ENCODE results near the gene SFTPD.

SFTPD gene

DNA sequence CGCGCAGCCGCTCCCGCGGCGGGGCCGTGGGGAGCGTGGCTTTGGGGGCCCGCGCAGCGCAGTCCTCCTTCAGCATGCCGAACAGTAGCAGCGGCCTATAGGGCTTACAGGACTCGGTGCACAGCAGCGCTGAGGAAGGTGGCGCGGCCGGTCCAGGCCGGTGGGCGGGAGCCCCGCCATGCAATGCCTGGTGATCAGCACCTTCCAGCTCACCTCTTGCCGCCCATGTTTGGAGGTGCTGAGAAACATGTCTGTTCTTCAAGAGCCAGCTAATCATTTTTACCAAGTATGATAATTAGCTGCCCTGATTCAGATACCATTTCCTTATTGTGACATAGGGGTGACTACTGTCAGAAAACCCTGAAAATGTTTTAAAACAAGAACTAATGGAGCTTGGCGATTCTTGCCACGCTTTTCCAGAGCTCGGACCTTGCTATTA lies 33.5 kb upstream of the SFTPD start:
- Histone ChIP-seq H3K9me3 (ENCODE audit: control insufficient read depth in 5 of 5, low read length in 5 of 5) (no peaks in the 10 kb centered on the region), H3K4me3 (ENCODE audit: low read depth in 1 of 5, low read length in 5 of 5) (peak overlapping the region in 4 of 5 donors; percentile 69 to 89 (median 78)), H3K4me1 (ENCODE audit: control insufficient read depth in 5 of 5, insufficient read depth in 5 of 5, low read length in 5 of 5) (peaks cover 0 to 22% (median 14%) of the 10 kb centered on the region in 5 donors), H3K27ac (ENCODE audit: low read depth, low read length) (no peak overlapping the region), H3K36me3 (ENCODE audit: control insufficient read depth in 5 of 5, insufficient read depth in 5 of 5, low read length in 5 of 5) (no peaks in the 10 kb centered on the region), H3K9ac (ENCODE audit: low read length in 5 of 5) (peak overlapping the region in 1 of 5 donors; percentile 53), H3K27me3 (ENCODE audit: control insufficient read depth in 5 of 5, insufficient read depth in 4 of 5, low read length in 5 of 5) (peaks cover 0 to 26% (median 6%) of the 10 kb centered on the region in 5 donors)

DNA sequence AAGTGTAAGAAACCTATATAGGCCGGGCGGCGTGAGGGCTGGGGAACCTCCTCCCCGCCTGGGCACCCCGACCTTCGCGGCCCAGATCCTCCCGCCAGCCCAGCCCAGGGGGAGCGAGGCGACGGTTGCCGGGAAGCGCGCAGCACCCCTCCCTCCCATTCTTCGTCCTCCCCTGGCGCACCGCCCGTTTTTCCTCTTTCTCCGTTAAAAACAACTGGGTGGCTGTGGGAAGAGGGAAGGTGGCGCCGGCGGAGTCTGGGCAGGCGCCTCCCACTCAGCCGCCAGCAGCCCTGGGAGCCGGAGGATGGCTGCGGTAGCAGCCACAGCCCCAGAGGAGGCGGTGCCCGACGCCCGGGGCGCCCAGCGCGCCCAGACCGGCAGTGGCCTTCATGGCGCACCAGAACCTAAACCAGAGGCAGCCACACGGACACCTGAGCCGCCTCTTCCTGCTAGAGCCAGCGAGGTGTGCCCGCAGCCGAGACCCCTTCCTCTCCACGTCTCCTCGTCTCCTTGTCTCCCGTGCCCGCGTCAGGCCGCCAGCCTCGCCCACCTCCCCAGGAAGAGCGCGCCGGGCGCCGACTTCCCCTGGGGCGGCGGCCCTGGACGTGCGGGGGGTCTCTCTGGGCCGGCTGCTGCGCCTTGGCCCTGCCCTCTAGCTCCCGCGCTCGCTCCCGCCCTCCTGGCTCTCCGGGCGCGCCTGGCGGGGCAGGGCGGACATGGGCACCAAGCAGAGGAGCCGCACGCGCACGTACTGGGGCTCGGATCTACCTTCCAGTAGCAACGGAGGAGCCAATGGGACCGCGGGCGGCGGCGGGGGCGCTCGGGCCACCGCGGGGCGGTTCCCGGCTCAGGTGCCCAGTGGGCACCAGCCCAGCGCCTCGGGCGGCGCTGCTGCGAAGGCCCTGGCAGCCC lies 32.8 kb upstream of the SFTPD start:
- Histone ChIP-seq H3K27ac (ENCODE audit: low read depth, low read length) (no peak overlapping the region), H3K9ac (ENCODE audit: low read length in 5 of 5) (peak overlapping the region in 3 of 5 donors; percentile 37 to 68 (median 53)), H3K4me1 (ENCODE audit: control insufficient read depth in 5 of 5, insufficient read depth in 5 of 5, low read length in 5 of 5) (peaks cover 0 to 22% (median 14%) of the 10 kb centered on the region in 5 donors), H3K36me3 (ENCODE audit: control insufficient read depth in 5 of 5, insufficient read depth in 5 of 5, low read length in 5 of 5) (no peaks in the 10 kb centered on the region), H3K9me3 (ENCODE audit: control insufficient read depth in 5 of 5, low read length in 5 of 5) (no peaks in the 10 kb centered on the region), H3K27me3 (ENCODE audit: control insufficient read depth in 5 of 5, insufficient read depth in 4 of 5, low read length in 5 of 5) (peaks cover 0 to 26% (median 6%) of the 10 kb centered on the region in 5 donors), H3K4me3 (ENCODE audit: low read depth in 1 of 5, low read length in 5 of 5) (peak overlapping the region in 4 of 5 donors; percentile 69 to 89 (median 78))

- Histone ChIP-seq H3K9ac (ENCODE audit: low read length in 5 of 5) (no peak overlapping the region), H3K4me3 (ENCODE audit: low read depth in 1 of 5, low read length in 5 of 5) (no peak overlapping the region), H3K27me3 (ENCODE audit: control insufficient read depth in 5 of 5, insufficient read depth in 4 of 5, low read length in 5 of 5) (peaks cover 0 to 24% (median 5%) of the 10 kb centered on the region in 5 donors), H3K9me3 (ENCODE audit: control insufficient read depth in 5 of 5, low read length in 5 of 5) (peaks cover 0 to 2% (median 0%) of the 10 kb centered on the region in 5 donors), H3K36me3 (ENCODE audit: control insufficient read depth in 5 of 5, insufficient read depth in 5 of 5, low read length in 5 of 5) (no peaks in the 10 kb centered on the region), H3K27ac (ENCODE audit: low read depth, low read length) (no peak overlapping the region), H3K4me1 (ENCODE audit: control insufficient read depth in 5 of 5, insufficient read depth in 5 of 5, low read length in 5 of 5) (peaks cover 0 to 22% (median 14%) of the 10 kb centered on the region in 5 donors)
Measured at GRCh38 chr10:79980711-79981110, 31.8 kb upstream of the SFTPD start.

DNA sequence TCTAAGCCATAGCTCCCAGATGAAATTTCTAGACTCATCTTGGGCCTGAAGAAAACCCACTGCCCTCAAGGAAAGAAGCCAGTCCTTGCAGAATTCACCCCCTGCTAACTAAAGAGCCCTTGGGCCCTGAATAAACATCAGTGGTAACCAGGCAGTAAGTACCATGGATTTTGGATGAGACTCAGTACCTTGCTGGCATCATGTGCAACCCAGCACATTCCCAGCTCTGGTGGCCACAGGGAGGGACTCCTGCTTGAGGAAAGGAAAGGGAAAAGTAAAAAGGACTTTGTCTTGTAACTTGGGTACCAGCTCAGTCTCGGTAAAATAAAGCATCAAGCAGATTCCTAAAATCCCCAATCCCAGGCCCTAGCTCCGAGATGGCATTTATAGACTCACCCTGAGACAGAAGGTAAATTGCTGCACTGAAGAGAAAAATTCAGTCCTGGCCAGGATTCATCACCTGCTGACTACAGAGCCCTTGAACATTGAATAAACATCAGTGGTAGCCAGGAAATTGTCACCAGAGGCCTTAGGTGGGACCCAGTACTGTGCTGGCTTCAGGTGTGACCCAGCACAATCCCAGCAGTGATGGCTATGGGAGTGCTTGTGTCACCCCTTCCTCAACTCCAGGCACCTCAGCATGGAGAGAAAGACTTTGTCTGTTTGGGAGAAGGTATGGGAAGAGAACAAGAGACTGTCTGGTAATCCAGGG lies 31.2 kb upstream of the SFTPD start:
- H3K27me3 ChIP-seq (ENCODE audit: control insufficient read depth in 5 of 5, insufficient read depth in 4 of 5, low read length in 5 of 5) = peaks cover 0 to 22% (median 5%) of the 10 kb centered on the region in 5 donors
- peaks cover 0 to 2% (median 0%) of the 10 kb centered on the region in 5 donors for H3K9me3 ChIP-seq (ENCODE audit: control insufficient read depth in 5 of 5, low read length in 5 of 5)
- H3K27ac ChIP-seq (ENCODE audit: low read depth, low read length) = no peak overlapping the region
- no peaks in the 10 kb centered on the region for H3K36me3 ChIP-seq (ENCODE audit: control insufficient read depth in 5 of 5, insufficient read depth in 5 of 5, low read length in 5 of 5)
- peaks cover 0 to 22% (median 14%) of the 10 kb centered on the region in 5 donors for H3K4me1 ChIP-seq (ENCODE audit: control insufficient read depth in 5 of 5, insufficient read depth in 5 of 5, low read length in 5 of 5)
- H3K9ac ChIP-seq (ENCODE audit: low read length in 5 of 5) = no peak overlapping the region
- no peak overlapping the region for H3K4me3 ChIP-seq (ENCODE audit: low read depth in 1 of 5, low read length in 5 of 5)

DNA sequence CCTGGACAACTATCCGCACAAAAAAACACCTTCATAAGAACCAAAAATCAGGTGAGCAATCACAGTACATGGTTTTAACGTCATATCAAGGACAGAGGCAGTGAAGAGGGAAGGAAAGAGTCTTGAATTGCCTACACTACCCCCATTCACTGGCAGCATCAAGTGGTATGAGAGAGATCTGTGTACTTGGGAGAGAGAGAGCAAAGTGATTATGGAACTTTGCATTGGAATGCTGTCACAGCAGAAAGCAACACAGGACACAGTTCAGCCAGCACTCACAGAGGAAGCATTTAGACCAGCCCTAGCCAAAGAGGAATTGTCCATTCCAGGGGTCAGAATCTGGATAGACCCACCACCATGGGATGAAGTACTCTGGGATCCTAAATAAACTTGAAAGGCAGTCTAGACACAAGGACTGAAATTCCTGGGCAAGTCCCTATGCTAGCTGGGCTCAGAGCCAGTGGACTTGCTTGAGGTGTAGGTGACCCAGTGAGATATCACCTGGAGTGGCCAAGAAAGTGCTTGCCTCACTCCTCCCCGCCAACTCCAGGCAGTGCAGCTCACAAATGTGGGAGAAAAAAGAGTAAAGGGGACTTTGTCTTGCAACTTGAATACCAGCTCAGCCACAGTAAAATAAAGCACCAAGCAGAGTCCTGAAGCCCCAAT lies 30.5 kb upstream of the SFTPD start:
- H3K9me3 ChIP-seq (ENCODE audit: control insufficient read depth in 5 of 5, low read length in 5 of 5) = peaks cover 0 to 2% (median 0%) of the 10 kb centered on the region in 5 donors
- H3K27me3 ChIP-seq (ENCODE audit: control insufficient read depth in 5 of 5, insufficient read depth in 4 of 5, low read length in 5 of 5) = peaks cover 0 to 20% (median 5%) of the 10 kb centered on the region in 5 donors
- H3K9ac ChIP-seq (ENCODE audit: low read length in 5 of 5) = no peak overlapping the region
- H3K4me1 ChIP-seq (ENCODE audit: control insufficient read depth in 5 of 5, insufficient read depth in 5 of 5, low read length in 5 of 5) = peaks cover 0 to 22% (median 14%) of the 10 kb centered on the region in 5 donors
- no peaks in the 10 kb centered on the region for H3K36me3 ChIP-seq (ENCODE audit: control insufficient read depth in 5 of 5, insufficient read depth in 5 of 5, low read length in 5 of 5)
- no peak overlapping the region for H3K27ac ChIP-seq (ENCODE audit: low read depth, low read length)
- no peak overlapping the region for H3K4me3 ChIP-seq (ENCODE audit: low read depth in 1 of 5, low read length in 5 of 5)

DNA sequence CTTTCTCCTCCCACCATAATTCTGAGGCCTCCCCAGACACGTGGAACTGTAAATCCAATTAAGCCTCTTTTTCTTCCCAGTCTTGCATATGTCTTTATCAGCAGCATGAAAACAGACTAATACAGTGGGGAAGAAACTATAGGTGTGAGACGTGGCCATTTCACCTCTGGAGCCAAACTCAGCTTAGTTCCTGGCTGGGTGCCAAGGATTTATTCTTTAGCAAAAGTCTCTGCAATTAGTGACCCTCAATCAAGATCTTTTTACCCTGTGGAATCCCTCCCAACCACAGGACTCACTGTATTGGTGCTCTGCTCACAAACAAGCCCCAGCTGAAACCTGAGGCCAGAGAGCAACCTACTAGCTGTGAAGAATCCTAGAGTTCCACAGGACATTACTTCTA lies 28.1 kb upstream of the SFTPD start:
- H3K4me3 ChIP-seq (ENCODE audit: low read depth in 1 of 5, low read length in 5 of 5) = no peak overlapping the region
- no peak overlapping the region for H3K27ac ChIP-seq (ENCODE audit: low read depth, low read length)
- peaks cover 0 to 10% (median 6%) of the 10 kb centered on the region in 5 donors for H3K4me1 ChIP-seq (ENCODE audit: control insufficient read depth in 5 of 5, insufficient read depth in 5 of 5, low read length in 5 of 5)
- H3K9me3 ChIP-seq (ENCODE audit: control insufficient read depth in 5 of 5, low read length in 5 of 5) = peaks cover 0 to 2% (median 0%) of the 10 kb centered on the region in 5 donors
- H3K36me3 ChIP-seq (ENCODE audit: control insufficient read depth in 5 of 5, insufficient read depth in 5 of 5, low read length in 5 of 5) = no peaks in the 10 kb centered on the region
- H3K27me3 ChIP-seq (ENCODE audit: control insufficient read depth in 5 of 5, insufficient read depth in 4 of 5, low read length in 5 of 5) = peaks cover 0 to 3% (median 0%) of the 10 kb centered on the region in 5 donors
- H3K9ac ChIP-seq (ENCODE audit: low read length in 5 of 5) = no peak overlapping the region

- no peak overlapping the region for H3K27ac ChIP-seq (ENCODE audit: low read depth, low read length)
- H3K9me3 ChIP-seq (ENCODE audit: control insufficient read depth in 5 of 5, low read length in 5 of 5) = peaks cover 0 to 7% (median 0%) of the 10 kb centered on the region in 5 donors
- no peak overlapping the region for H3K9ac ChIP-seq (ENCODE audit: low read length in 5 of 5)
- no peak overlapping the region for H3K4me3 ChIP-seq (ENCODE audit: low read depth in 1 of 5, low read length in 5 of 5)
- H3K4me1 ChIP-seq (ENCODE audit: control insufficient read depth in 5 of 5, insufficient read depth in 5 of 5, low read length in 5 of 5) = no peaks in the 10 kb centered on the region
- no peaks in the 10 kb centered on the region for H3K27me3 ChIP-seq (ENCODE audit: control insufficient read depth in 5 of 5, insufficient read depth in 4 of 5, low read length in 5 of 5)
- no peaks in the 10 kb centered on the region for H3K36me3 ChIP-seq (ENCODE audit: control insufficient read depth in 5 of 5, insufficient read depth in 5 of 5, low read length in 5 of 5)
Measured at GRCh38 chr10:79970062-79970461, 21.2 kb upstream of the SFTPD start.

GRCh38 chr10:79947787-79948424 lies 999 bp downstream of the SFTPD start:
- Histone ChIP-seq H3K9ac (ENCODE audit: low read length in 5 of 5) (no peak overlapping the region), H3K4me1 (ENCODE audit: control insufficient read depth in 5 of 5, insufficient read depth in 5 of 5, low read length in 5 of 5) (peaks cover 0 to 4% (median 0%) of the 10 kb centered on the region in 5 donors), H3K36me3 (ENCODE audit: control insufficient read depth in 5 of 5, insufficient read depth in 5 of 5, low read length in 5 of 5) (no peaks in the 10 kb centered on the region), H3K4me3 (ENCODE audit: low read depth in 1 of 5, low read length in 5 of 5) (no peak overlapping the region), H3K27ac (ENCODE audit: low read depth, low read length) (no peak overlapping the region), H3K27me3 (ENCODE audit: control insufficient read depth in 5 of 5, insufficient read depth in 4 of 5, low read length in 5 of 5) (peaks cover 0 to 14% (median 3%) of the 10 kb centered on the region in 5 donors), H3K9me3 (ENCODE audit: control insufficient read depth in 5 of 5, low read length in 5 of 5) (peaks cover 2 to 19% (median 17%) of the 10 kb centered on the region in 5 donors)

DNA sequence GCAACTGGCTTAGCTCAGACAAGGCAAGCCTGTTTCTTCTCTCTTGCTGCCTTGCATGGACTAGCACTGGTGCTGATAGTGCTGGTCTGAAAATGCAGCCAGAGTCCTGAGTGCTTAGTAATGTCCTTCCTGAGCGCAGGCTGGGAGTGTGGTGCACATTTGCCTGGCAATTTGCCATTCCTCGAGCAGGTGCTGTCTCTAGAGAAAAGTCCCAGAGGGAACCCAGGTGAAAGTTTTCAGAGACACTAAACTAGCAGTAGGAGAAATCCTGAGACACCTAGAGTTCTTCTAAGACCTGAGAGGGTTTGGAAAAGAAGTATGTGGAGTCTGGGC lies 1.9 kb downstream of the SFTPD start:
- no peak overlapping the region for H3K4me3 ChIP-seq (ENCODE audit: low read depth in 1 of 5, low read length in 5 of 5)
- H3K36me3 ChIP-seq (ENCODE audit: control insufficient read depth in 5 of 5, insufficient read depth in 5 of 5, low read length in 5 of 5) = no peaks in the 10 kb centered on the region
- H3K9ac ChIP-seq (ENCODE audit: low read length in 5 of 5) = no peak overlapping the region
- H3K27me3 ChIP-seq (ENCODE audit: control insufficient read depth in 5 of 5, insufficient read depth in 4 of 5, low read length in 5 of 5) = peaks cover 0 to 14% (median 3%) of the 10 kb centered on the region in 5 donors
- H3K4me1 ChIP-seq (ENCODE audit: control insufficient read depth in 5 of 5, insufficient read depth in 5 of 5, low read length in 5 of 5) = peaks cover 0 to 4% (median 0%) of the 10 kb centered on the region in 5 donors
- peaks cover 0 to 11% (median 8%) of the 10 kb centered on the region in 5 donors for H3K9me3 ChIP-seq (ENCODE audit: control insufficient read depth in 5 of 5, low read length in 5 of 5)
- H3K27ac ChIP-seq (ENCODE audit: low read depth, low read length) = no peak overlapping the region

Measured in subcutaneous abdominal adipose tissue (tissue), 5 donors.